ELR (cell line): ENCODE data around the gene MOGAT2.
"Not testable (repeated sequence)": the region's sequence is repeated elsewhere in the genome, so short reads cannot be mapped to it uniquely, and the experiment has no call there.

ENCODE experiments used
- DNase-seq: peaks from one replicate; pipeline ENCODE4 v3.0.0-alpha.2; 2015; ENCODE audit warnings: low read depth

MOGAT2 gene

DNA sequence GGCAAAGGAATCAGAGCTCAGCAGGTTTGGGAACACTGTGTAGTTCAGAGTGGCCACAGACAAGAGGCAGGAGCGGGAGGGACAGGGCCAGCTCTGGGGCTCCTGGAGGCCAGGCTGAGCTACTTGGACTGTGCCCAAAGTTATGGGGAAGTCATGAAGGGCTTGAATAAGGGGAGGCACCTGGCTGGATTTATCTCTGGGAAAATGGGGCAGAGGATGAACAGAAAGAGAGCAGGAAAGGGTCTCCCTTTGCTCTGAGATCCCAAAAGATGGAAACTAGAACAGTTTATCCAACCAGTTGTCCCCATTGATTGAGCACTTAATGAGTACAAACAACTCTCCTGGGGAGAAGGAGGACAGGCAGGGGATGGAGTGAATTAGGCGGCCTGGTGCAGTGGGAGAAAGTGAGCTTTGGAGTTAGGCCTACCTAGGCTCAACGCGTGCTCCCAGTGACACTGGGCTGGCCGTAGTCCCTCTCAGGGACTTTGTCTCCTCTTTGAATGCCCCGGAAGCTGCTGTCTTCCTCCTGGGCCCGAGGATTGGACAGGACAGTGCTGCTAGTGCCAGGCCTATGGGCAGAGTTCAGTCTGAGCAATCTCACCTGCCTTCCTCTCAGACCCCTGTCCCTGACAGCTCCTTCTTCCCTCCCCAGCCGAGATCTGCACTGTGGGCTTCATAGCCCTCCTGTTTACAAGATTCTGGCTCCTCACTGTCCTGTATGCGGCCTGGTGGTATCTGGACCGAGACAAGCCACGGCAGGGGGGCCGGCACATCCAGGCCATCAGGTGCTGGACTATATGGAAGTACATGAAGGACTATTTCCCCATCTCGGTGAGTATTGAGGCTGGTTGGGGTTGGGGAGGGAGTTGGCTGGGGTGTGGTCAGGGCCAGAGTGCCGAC, 2.0 kb downstream of the MOGAT2 start:
- no peak for DNase-seq

DNA sequence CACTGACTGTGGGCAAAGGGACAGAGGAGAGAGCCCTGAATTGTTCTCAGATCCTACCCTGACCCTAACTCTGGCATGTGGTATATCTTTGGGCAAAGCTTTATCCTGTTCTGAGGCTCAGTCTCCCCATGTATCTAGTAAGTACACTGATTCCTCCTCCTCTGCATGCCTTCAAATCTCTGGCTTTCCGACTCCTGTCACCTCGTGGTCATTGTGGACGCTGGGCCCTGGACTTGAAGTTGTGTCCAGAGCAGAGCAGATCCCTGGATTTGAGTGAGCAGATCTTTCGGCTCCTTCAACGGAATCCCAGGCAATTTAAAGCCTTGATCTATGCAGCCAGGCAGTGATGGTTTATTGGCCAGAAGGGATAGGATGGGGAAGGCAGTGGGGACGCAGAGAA, 3.0 kb downstream of the MOGAT2 start:
- DNase-seq, result no peak

- DNase-seq, result no peak
Measured at GRCh38 chr11:75721852-75722668, 4.4 kb downstream of the MOGAT2 start.

GRCh38 chr11:75722669-75723042, 5.0 kb downstream of the MOGAT2 start:
- DNase-seq, result no peak

DNA sequence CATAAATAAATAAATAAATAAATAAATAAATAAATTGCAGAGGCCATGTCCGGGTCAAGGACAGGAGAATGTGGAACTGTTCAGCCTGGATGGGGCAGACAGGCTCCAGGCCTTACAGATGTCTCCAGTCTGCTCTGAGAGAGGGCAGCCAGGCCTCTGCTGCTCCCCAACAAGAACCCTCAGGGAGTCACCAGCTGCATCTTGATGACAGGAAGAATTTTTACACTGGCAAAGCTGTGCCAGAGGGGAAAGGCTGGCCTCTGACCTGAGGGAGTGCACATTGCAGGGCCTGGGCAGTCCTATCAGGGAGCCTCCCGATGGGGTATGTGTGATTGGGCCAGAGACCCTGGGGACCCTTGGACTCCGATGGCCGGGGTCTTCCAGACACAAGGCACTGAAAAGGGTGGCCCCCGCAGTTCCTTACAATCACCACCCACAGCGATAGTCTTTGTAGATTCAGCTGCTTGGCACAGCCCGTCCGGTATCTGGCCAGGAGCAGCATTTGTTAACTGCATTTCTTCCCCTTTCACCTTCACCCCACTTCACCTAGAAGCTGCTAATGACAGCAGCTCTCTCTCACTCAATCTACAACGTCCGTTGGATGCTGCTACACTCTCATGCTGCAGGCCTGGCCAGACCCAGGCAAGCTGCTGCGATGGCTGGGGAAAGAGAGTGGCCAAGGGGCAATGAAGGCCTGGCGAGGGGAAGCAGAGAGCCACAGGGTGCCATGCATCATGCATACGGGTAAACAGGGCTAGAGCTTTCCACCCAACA, 8.1 kb downstream of the MOGAT2 start:
- no peak for DNase-seq

DNA sequence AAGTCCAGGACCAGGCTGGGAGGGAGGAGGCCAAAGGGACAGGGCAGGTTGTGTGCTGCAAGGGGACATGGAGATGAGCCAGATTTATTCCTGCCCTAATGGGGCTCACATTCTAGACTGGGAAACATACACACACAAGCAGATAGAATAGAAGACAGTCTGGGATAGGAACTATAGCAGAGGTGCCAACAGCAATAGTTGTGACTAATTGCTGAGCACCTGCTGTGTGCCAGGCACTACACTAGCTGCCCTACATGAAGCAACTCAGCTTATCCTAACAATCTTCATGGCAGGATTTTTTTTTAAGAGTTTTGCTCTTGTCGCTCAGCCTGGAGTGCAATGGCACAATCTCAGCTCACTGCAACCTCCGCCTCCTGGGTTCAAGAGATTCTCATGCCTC, 11.4 kb downstream of the MOGAT2 start:
- DNase-seq, result no peak

GRCh38 chr11:75731095-75731494, 13.5 kb downstream of the MOGAT2 start:
- no peak for DNase-seq

- no peak for DNase-seq
Measured at GRCh38 chr11:75733071-75733430, 15.4 kb downstream of the MOGAT2 start.

DNA sequence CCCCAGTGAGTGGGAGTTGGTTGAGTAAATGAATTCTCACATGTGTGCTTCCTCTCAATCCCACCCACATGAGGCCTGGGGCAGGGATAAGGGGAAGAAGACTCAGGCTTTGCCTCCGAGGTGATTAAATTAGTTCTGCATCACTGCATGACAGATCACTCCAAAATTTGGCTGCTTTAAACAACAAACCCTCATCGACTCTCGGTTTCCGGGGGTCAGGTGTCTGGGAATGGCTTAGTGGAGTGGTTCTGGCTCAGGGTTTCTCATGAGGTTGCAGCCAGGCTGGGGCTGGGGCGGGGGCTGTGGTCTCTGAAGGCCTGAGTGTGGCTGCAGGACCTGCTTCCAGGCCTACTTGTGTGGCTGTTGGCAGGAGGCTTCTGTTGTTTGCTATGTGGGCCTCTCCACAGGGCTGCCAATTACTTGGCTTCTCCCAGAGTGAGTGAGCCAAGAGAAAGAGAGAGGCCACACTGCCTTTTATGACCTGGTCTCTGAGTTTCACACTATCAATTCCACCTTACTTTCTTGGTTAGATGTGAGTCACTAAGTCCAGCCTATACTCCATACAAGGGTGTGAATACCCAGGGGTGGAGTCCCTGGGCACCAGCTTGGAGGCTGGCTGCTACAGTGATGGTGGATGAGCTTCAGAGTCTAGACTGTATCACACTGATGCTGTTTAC, 15.9 kb downstream of the MOGAT2 start:
- DNase-seq, result peak; percentile 13

GRCh38 chr11:75734491-75735180, 17.0 kb downstream of the MOGAT2 start:
- DNase-seq, result no peak

DNA sequence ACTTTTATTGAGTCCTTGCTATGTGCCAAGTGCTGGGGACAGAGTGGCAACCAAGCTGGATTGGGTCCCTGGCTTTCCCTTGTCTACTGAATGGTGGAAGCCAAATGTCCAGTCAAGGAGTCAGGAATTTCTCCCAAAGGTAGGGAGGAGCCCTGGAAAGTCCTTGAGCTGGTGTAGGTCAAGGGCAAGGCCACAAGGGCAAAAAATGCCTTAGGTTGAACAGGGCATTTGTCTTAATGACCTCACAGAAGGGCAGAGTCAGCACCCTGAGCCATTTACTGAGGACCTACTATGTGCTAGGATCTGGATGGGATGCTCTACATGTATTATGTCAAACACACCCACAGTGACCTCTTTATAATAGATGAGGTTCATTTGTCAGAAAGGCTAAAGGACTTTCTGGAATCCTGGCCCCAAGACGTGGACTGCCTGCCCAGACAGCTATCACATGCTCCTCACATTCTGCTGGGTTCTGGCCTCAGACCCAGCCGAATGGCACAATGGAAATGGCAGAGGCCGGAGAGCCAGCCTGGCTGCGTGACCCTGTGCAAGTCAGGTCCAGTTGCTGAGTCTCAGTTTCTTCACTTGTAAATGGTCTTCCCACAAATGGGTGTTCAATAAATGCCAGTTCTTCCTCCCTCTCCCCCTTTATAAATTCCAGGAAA, 17.7 kb downstream of the MOGAT2 start:
- no peak for DNase-seq

GRCh38 chr11:75737314-75737713, 19.7 kb downstream of the MOGAT2 start:
- no peak for DNase-seq

- peak; percentile 10 for DNase-seq
Measured at GRCh38 chr11:75740681-75741080, 23.0 kb downstream of the MOGAT2 start.

DNA sequence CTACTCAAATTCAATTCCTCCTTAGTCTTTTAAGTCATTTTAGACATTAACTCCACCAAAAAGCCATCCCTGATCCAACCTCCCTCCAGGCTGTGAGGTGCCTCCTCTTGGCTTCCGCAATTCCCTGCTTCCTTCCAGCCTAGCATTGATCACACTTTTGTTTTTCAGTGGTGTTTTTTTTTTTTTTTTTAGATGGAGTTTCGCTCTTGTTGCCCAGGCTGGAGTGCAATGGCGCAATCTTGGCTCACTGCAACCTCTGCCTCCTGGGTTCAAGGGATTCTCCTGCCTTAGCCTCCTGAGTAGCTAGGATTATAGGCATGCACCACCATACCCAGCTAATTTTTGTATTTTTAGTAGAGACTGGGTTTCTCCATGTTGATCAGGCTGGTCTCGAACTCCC, 25.5 kb downstream of the MOGAT2 start:
- not testable (repeated sequence) for DNase-seq

GRCh38 chr11:75743711-75744563, 26.3 kb downstream of the MOGAT2 start:
- no peak for DNase-seq

- DNase-seq, result no peak
Measured at GRCh38 chr11:75745807-75746206, 28.2 kb downstream of the MOGAT2 start.

GRCh38 chr11:75748729-75749273, 31.2 kb downstream of the MOGAT2 start:
- not testable (repeated sequence) for DNase-seq

DNA sequence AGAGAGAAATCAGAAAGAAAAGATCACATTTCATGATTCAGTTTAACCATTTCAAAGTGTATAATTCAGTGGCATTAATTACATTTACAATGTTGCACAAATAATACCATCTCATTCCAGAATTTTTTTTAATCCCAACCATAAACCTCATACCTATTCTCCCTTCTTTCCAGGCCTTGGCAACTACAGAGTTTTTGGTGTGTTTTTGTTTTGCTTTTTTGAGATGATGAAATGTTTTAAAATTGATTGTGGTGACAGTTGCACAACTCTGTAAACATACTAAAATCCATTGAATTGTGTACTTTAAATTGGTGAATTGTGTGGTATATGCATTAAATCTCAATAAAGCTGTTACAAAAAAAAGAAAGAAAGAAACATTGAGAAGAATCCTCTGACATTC, 37.3 kb downstream of the MOGAT2 start:
- not testable (repeated sequence) for DNase-seq

DNA sequence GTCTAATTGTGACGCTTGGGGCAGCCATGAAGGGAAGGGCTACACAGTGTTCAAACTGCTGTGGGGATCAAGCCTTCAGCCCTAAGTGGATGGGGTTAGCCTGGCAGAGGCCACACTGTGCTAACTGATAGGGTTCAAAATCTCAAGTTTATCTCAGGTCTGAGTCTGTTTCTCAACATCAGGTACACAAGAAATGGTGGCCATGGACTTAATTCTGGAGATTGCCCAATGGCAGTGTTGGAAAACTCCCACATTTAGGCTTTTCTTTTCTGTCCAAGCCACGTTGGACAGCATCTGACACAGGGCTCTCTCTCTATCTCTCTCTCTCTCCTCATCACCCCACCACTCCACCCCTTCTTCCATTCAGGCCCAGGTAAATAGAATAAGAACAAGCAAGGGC, 40.0 kb downstream of the MOGAT2 start:
- no peak for DNase-seq
